Mucosa of descending colon (tissue), 3 donors: ENCODE results near the gene LDLRAD4. TPM values are rescaled to one million over a fixed set of nuclear protein-coding genes. Genes with fewer than 3 reads are reported as not detected.

Experiments used
- ATAC-seq: fragments of 200-7000 bp; cut with Tn5 transposase; one replicate; pipeline ENCODE4 v1.9.1; 2020; ENCODE audit warnings: mild to moderate bottlenecking, moderate library complexity
- DNase-seq, 3 donors: peaks; one replicate each; pipeline ENCODE4 v3.0.0-alpha.2; 2020
- H3K36me3 ChIP-seq: fragments of 200-600 bp; one replicate; pipeline ENCODE4 v1.8.0; 2021; ENCODE audit warnings: low read depth, mild to moderate bottlenecking
- H3K4me1 ChIP-seq: fragments of 200-600 bp; one replicate; pipeline ENCODE4 v1.8.0; 2021; ENCODE audit warnings: low read depth, mild to moderate bottlenecking
- H3K4me3 ChIP-seq: fragments of 200-600 bp; one replicate; pipeline ENCODE4 v1.8.0; 2021; ENCODE audit warnings: mild to moderate bottlenecking
- H3K9me3 ChIP-seq: fragments of 200-600 bp; one replicate; pipeline ENCODE4 v1.8.0; 2021; ENCODE audit warnings: mild to moderate bottlenecking
- intact Hi-C, 2 donors: fragments of 100-400 bp; cut with DNase I in 1 of 2; cut with micrococcal nuclease in 1 of 2; formaldehyde crosslinking; loops; one replicate each; pipeline versions ENCODE4 v1.11.0 to v1.11.1; 2022; cut with DNase I, micrococcal nuclease
- total RNA-seq, 3 donors: library from RNA; stranded (reverse); fragmentation: NEBNext Ultra II Directional in 2 of 3; extraction: Animal tissue kit (Norgen Biotek cat#: 25700) in 2 of 3; gene quantifications; one replicate each; pipeline versions ENCODE4 v1.2.1 to v1.2.4, GENCODE V29; 2021 to 2023
- TF ChIP-seq, protein P1 (sequence below): fragments of 200-600 bp; IDR thresholded peaks from one replicate; pipeline ENCODE4 v1.8.0; 2022; ENCODE audit warnings: antibody characterized with exemption, mild to moderate bottlenecking
- donor health status: DM: no; HTN: no; CAD: no; lungs with moderate emphysema.
- donor health status: DM: no; HTN: no; CAD: no.
- donor health status: DM: no; HTN: yes; CAD: no.

Gene LDLRAD4
- total RNA-seq, 3 donors from 2014 or later = 36.8 to 41.0 (median 37.4) TPM

DNA sequence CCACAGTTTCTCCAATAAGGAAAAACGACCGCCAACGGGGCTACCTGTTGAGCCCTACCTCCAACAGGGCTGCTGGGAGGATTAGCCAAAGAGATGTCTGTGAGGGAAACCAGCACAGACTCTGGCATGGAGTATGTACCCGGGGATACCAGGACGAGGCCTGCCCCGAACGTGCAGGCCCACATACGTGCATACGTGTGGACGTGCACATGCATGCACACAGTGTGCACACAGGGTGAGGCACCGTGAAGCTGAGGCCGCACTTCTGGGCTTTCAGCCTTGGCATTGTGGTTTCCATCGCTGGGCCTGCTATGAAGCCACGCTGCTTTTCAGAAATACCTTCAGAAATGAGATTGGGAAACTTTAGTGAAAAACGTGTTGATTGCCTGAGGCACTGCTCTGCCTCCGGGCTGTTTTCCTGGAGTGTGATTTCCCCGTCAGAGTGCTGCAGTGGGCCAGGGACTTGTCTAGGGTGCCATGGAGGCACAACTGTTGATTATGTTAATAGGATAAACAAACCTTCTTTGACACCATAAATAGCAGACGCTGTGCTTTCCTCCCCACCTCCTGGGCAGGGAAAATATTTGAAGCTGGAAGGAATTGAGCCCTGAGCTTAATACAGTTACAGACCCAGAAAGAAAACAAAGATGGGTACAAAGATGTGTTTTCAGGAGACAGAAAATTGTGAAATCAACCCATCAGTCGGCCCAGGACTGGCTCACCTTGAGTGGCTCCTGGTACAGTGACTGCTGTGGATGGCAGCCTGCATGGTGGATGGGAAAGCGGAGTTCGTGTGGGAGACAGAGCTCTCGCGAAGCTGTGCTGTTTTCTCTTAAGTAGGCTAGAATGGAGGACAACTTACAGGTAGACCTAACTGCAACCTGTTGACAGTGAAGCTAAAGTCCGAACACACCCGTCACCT, 325.5 kb downstream of the LDLRAD4 start:
- H3K4me1 ChIP-seq = peaks cover 33% of the 10 kb centered on the region
- intact Hi-C loops = no loop called here
- ATAC-seq = no peak
- no peak overlapping the region for H3K4me3 ChIP-seq
- peak in 1 of 3 donors; percentile 29 for DNase-seq
- TF ChIP-seq, protein P1, sequence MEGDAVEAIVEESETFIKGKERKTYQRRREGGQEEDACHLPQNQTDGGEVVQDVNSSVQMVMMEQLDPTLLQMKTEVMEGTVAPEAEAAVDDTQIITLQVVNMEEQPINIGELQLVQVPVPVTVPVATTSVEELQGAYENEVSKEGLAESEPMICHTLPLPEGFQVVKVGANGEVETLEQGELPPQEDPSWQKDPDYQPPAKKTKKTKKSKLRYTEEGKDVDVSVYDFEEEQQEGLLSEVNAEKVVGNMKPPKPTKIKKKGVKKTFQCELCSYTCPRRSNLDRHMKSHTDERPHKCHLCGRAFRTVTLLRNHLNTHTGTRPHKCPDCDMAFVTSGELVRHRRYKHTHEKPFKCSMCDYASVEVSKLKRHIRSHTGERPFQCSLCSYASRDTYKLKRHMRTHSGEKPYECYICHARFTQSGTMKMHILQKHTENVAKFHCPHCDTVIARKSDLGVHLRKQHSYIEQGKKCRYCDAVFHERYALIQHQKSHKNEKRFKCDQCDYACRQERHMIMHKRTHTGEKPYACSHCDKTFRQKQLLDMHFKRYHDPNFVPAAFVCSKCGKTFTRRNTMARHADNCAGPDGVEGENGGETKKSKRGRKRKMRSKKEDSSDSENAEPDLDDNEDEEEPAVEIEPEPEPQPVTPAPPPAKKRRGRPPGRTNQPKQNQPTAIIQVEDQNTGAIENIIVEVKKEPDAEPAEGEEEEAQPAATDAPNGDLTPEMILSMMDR = no peak
- no peaks in the 10 kb centered on the region for H3K36me3 ChIP-seq
- H3K9me3 ChIP-seq = no peaks in the 10 kb centered on the region

DNA sequence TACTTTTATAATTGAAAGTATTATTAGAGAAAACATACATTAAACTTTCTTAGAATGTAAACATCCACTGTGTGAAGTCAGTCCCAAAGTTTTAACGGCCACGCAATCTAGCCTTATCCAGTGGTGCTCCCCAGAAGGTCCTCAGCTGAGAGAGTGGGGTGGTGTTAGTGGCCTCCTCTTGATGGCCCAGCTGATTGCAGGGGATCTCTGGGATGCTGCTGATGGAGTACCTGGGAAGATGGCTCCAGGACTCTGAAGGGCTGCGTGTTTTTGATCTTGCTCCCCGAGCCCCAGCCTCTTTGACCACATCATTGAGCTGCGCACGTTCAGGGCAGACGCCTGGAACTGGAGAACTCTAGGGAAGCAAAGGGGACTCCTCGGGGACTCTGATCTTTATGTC, 326.4 kb downstream of the LDLRAD4 start:
- H3K4me3 ChIP-seq = no peak overlapping the region
- intact Hi-C loops = no loop called here
- no peaks in the 10 kb centered on the region for H3K36me3 ChIP-seq
- no peaks in the 10 kb centered on the region for H3K9me3 ChIP-seq
- TF ChIP-seq, protein P1 = no peak
- ATAC-seq = no peak
- peaks cover 28% of the 10 kb centered on the region for H3K4me1 ChIP-seq
- no peak for DNase-seq

DNA sequence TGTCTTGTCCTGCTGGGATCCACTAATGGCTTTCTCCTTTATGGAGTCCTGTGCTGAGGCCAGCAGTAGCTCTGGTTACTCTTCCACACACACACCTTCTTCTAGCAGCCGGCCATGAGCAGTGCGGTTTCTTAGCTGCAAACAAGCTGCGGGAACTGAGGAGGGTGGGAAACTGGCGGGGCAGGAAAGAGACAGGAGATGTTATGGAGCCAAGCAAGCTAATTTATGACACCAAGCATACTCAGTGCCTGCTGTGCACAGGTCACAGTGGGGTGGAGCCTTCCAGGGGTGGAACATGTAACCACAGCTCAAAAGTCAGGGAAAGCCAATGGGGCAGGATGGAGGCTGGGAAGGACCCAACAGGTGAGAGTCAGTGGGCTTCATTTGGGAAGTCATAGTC, 327.0 kb downstream of the LDLRAD4 start:
- TF ChIP-seq, protein P1 = no peak
- ATAC-seq (no peak), DNase-seq (peak in 1 of 3 donors; percentile 22)
- Histone ChIP-seq H3K9me3 (no peaks in the 10 kb centered on the region), H3K4me1 (peaks cover 23% of the 10 kb centered on the region), H3K36me3 (no peaks in the 10 kb centered on the region), H3K4me3 (no peak overlapping the region)
- intact Hi-C loops = no loop called here

DNA sequence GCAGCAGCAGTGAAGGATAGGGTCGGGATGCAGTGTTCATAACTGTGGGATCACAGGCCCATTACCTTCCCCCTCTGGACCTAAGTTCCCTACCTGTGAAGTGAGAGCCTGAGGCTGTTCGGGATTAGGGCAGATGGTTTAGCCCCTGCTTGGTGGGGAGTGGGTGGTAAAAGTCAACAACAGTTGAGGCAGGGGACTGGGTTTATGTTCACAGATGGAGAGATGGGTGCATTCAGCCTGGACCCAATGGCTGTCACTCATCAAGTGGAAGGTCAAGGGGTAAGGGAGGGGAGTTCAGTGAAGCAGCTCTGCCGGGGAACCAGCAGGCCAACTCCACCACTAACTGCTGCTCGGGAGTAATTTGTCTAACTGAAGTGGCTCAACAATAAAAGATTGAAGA, 327.4 kb downstream of the LDLRAD4 start:
- H3K36me3 ChIP-seq = no peaks in the 10 kb centered on the region
- H3K9me3 ChIP-seq = no peaks in the 10 kb centered on the region
- no peak overlapping the region for H3K4me3 ChIP-seq
- intact Hi-C loops = no loop called here
- no peak for DNase-seq
- no peak for ATAC-seq
- TF ChIP-seq, protein P1 = no peak
- peaks cover 18% of the 10 kb centered on the region for H3K4me1 ChIP-seq

DNA sequence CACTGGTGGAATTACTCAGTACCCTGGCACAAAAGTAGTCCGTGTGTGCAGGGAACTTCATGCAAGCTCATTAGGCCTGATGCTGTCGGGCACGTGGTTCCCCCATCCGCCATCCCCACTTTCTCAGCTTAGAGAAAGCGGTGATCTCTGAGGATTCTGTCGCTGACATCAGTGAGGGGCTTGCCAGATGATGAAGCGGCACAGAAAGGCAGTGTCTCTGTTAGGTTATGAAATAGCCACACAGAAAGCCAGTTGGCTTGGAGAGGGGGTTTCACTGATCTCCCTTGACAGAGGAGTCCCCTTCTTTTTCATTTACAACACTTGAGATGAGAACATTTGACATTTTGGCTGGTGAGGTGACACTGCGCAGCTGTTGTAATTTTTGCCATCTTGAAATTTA, 328.1 kb downstream of the LDLRAD4 start:
- Histone ChIP-seq H3K36me3 (no peaks in the 10 kb centered on the region), H3K4me1 (peaks cover 11% of the 10 kb centered on the region), H3K4me3 (no peak overlapping the region), H3K9me3 (no peaks in the 10 kb centered on the region)
- DNase-seq (no peak), ATAC-seq (no peak)
- TF ChIP-seq, protein P1 = no peak
- intact Hi-C loops = no loop called here
